Measurements from ENCODE around the gene RBM20.

- TF ChIP-seq CTCF (IDR thresholded peaks at IDR 0.05) (no peak), POLR2A (IDR thresholded peaks at IDR 0.05) (no peak)
These were observed 70.2 kb downstream of the RBM20 start for GRCh38 chr10:110714356-110714755.
